Keratinocyte (primary cell): ENCODE measurements around the gene SRGAP3. TPM values are rescaled to one million over a fixed set of nuclear protein-coding genes. Genes with fewer than 3 reads are reported as not detected.

Experiments used
- DNase-seq: peaks from one replicate; pipeline ENCODE4 v3.0.0-alpha.2; 2011; ENCODE audit warnings: low read depth, missing footprints, low spot score
- FAIRE-seq: peaks from 2 replicates; lab custom pipeline; 2011; peaks lifted over from hg19 to GRCh38; lab: Jason Lieb, UNC
- H2AFZ ChIP-seq: 2 replicates; pipeline ENCODE4 v1.6.0; 2012; ENCODE audit warnings: low read length, control low read depth, inconsistent platforms; ENCODE audit not compliant: control insufficient read depth
- H3K27ac ChIP-seq: 2 replicates; pipeline ENCODE4 v1.5.1; 2011; ENCODE audit warnings: low read length; ENCODE audit not compliant: control insufficient read depth, insufficient read depth
- H3K27me3 ChIP-seq: 3 replicates; pipeline ENCODE4 v1.6.0; 2011; ENCODE audit warnings: low read length; ENCODE audit not compliant: control insufficient read depth, insufficient read depth; ENCODE audit errors: extremely low read depth
- H3K36me3 ChIP-seq, 2 experiments: 2 replicates in 1 of 2; 3 replicates in 1 of 2; pipeline ENCODE4 v1.5.1; 2011; ENCODE audit warnings: low read length in 2 of 2, mild to moderate bottlenecking in 1 of 2; ENCODE audit not compliant: control insufficient read depth in 2 of 2, insufficient read depth in 2 of 2; ENCODE audit errors: extremely low read depth in 1 of 2
- H3K4me1 ChIP-seq: 3 replicates; pipeline ENCODE4 v1.5.1; 2011; ENCODE audit warnings: low read length; ENCODE audit not compliant: control insufficient read depth, insufficient read depth; ENCODE audit errors: extremely low read depth
- H3K4me2 ChIP-seq: 3 replicates; pipeline ENCODE4 v1.6.0; 2011; ENCODE audit warnings: low read depth, low read length; ENCODE audit not compliant: control insufficient read depth, insufficient read depth; ENCODE audit errors: extremely low read depth
- H3K4me3 ChIP-seq, 3 experiments: fragments of 200-600 bp in 1 of 3; sonication (generic) in 1 of 3; 2 replicates in 2 of 3; 3 replicates in 1 of 3; pipeline ENCODE4 v1.5.1; 2011 to 2016; ENCODE audit warnings: low read length in 3 of 3, mild to moderate bottlenecking in 3 of 3, control low read depth in 2 of 3, inconsistent platforms in 1 of 3, low read depth in 1 of 3, mixed read lengths in 1 of 3, mixed run types in 1 of 3, moderate library complexity in 1 of 3; ENCODE audit not compliant: control insufficient read depth in 2 of 3, insufficient read depth in 2 of 3; ENCODE audit errors: extremely low read depth in 1 of 3
- H3K79me2 ChIP-seq: 2 replicates; pipeline ENCODE4 v1.6.0; 2012; ENCODE audit warnings: low read length; ENCODE audit not compliant: control insufficient read depth, insufficient read depth
- H3K9ac ChIP-seq: 3 replicates; pipeline ENCODE4 v1.6.0; 2011; ENCODE audit warnings: low read length; ENCODE audit not compliant: control insufficient read depth, insufficient read depth; ENCODE audit errors: extremely low read depth
- H3K9me1 ChIP-seq: 3 replicates; pipeline ENCODE4 v1.6.0; 2011; ENCODE audit warnings: low read length; ENCODE audit not compliant: control insufficient read depth, insufficient read depth; ENCODE audit errors: extremely low read depth
- H3K9me3 ChIP-seq: 2 replicates; pipeline ENCODE4 v1.5.1; 2012; ENCODE audit warnings: low read depth, low read length; ENCODE audit not compliant: control insufficient read depth
- H4K20me1 ChIP-seq: 3 replicates; pipeline ENCODE4 v1.6.0; 2011; ENCODE audit warnings: low read length; ENCODE audit not compliant: control insufficient read depth, insufficient read depth; ENCODE audit errors: extremely low read depth
- CTCF ChIP-seq, 3 experiments: IDR thresholded peaks in 1 of 3; conservative IDR thresholded peaks in 1 of 3; optimal IDR thresholded peaks in 1 of 3; 2 replicates in 2 of 3; 3 replicates in 1 of 3; pipeline versions ENCODE3 to v1.5.1; 2011; ENCODE audit warnings: low read length in 3 of 3, mild to moderate bottlenecking in 3 of 3, moderate library complexity in 2 of 3, control low read depth in 1 of 3, inconsistent platforms in 1 of 3; ENCODE audit not compliant: insufficient read depth in 2 of 3; ENCODE audit errors: extremely low read depth in 1 of 3
- EZH2 ChIP-seq: IDR thresholded peaks from one replicate; pipeline ENCODE4 v1.6.1; 2012; ENCODE audit warnings: inconsistent platforms, mild to moderate bottlenecking, low read length, moderate library complexity
- dilution Hi-C: fragments of 300-500 bp; cut with MboI; formaldehyde crosslinking; loops from one replicate; pipeline ENCODE4 v1.7.0; 2020; ENCODE audit warnings: low sequenced_read_pairs; ENCODE audit not compliant: extremely low pct_ligation_motif_present
- polyA plus RNA-seq, 5 experiments: library from polyadenylated mRNA; depleted of rRNA in 3 of 5; stranded (reverse) in 3 of 5; stranded (forward) in 1 of 5; unstranded in 1 of 5; fragments of >200 nt; gene quantifications; 1 replicate in 1 of 5; 2 replicates in 3 of 5; 3 replicates in 1 of 5; pipeline versions ENCODE4 v1.2.1 to v1.2.3, GENCODE V29; 2011 to 2012; ENCODE audit warnings: missing spikeins in 2 of 5, low read depth in 1 of 5, low replicate concordance in 1 of 5

Gene SRGAP3
- polyA plus RNA-seq, 1 donor (not counting 4 experiments of a cell fraction or from before 2014, with no cell fraction given) = 7.2 TPM

GRCh38 chr3:9293076-9293475, 43.6 kb upstream of the SRGAP3 start:
- no peak overlapping the region for H3K4me3 ChIP-seq
- DNase-seq (no peak), FAIRE-seq (peak; percentile 53)
- no peak overlapping the region for H3K27ac ChIP-seq
- TF ChIP-seq EZH2 (no peak), CTCF (optimal IDR thresholded peaks at IDR 0.05 in 1 of 3, IDR thresholded peaks at IDR 0.05 in 1 of 3, conservative IDR thresholded peaks at IDR 0.05 in 1 of 3; ENCODE audit: extremely low read depth in 1 of 3, insufficient read depth in 2 of 3, low read length in 3 of 3) (no peak)
- H3K9me3 ChIP-seq = no peaks in the 10 kb centered on the region
- no peak overlapping the region for H3K9ac ChIP-seq
- no peaks in the 10 kb centered on the region for H3K9me1 ChIP-seq
- H3K4me2 ChIP-seq = no peak overlapping the region
- dilution Hi-C loops = no loop called here
- peaks cover 3% of the 10 kb centered on the region for H3K4me1 ChIP-seq
- no peaks in the 10 kb centered on the region for H3K79me2 ChIP-seq
- no peaks in the 10 kb centered on the region for H3K27me3 ChIP-seq
- no peak overlapping the region for H2AFZ ChIP-seq
- no peaks in the 10 kb centered on the region for H3K36me3 ChIP-seq
- no peaks in the 10 kb centered on the region for H4K20me1 ChIP-seq

- FAIRE-seq (no peak), DNase-seq (no peak)
- no peak overlapping the region for H3K27ac ChIP-seq
- H3K36me3 ChIP-seq = no peaks in the 10 kb centered on the region
- no peaks in the 10 kb centered on the region for H4K20me1 ChIP-seq
- TF ChIP-seq EZH2 = no peak
- no peak for TF ChIP-seq CTCF (optimal IDR thresholded peaks at IDR 0.05 in 1 of 3, IDR thresholded peaks at IDR 0.05 in 1 of 3, conservative IDR thresholded peaks at IDR 0.05 in 1 of 3; ENCODE audit: extremely low read depth in 1 of 3, insufficient read depth in 2 of 3, low read length in 3 of 3)
- no peak overlapping the region for H3K9ac ChIP-seq
- H3K79me2 ChIP-seq = no peaks in the 10 kb centered on the region
- H3K27me3 ChIP-seq = no peaks in the 10 kb centered on the region
- H3K4me1 ChIP-seq = no peaks in the 10 kb centered on the region
- H3K9me1 ChIP-seq = no peaks in the 10 kb centered on the region
- no peak overlapping the region for H2AFZ ChIP-seq
- H3K9me3 ChIP-seq = no peaks in the 10 kb centered on the region
- dilution Hi-C loops = no loop called here
- no peak overlapping the region for H3K4me3 ChIP-seq
- H3K4me2 ChIP-seq = no peak overlapping the region
Observed at GRCh38 chr3:9292516-9292915, 43.1 kb upstream of the SRGAP3 start.
